ENCODE measurements around the gene MED16. TPM values are rescaled to one million over a fixed set of nuclear protein-coding genes. Genes with fewer than 3 reads are reported as not detected.

The MED16 gene
- total and polyA plus RNA-seq, 2 experiments from 2014 or later, result 26.6 to 66.5 TPM

DNA sequence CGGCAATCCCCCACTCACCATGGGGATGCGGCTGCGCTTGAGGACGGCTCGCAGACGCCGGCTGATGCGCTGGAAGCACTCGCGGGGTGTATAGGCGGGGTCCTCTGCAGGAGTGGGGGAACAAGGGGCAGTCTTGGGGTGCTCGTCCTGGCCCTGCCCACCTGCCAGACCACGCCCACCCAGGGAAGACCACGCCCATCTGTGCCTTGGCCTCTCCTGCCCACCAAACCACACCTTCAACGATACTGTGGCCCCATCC lies 7.0 kb upstream of the MED16 start:
- H3K36me3 ChIP-seq (ENCODE audit: low read depth), result no peaks in the 10 kb centered on the region
- H4K20me1 ChIP-seq (ENCODE audit: insufficient read depth), result no peaks in the 10 kb centered on the region
- H3K9ac ChIP-seq, result no peak overlapping the region
- no peak overlapping the region for H3K4me2 ChIP-seq (ENCODE audit: unreplicated experiment)
- TF ChIP-seq EZH2phosphoT487 (IDR thresholded peaks at IDR 0.05; ENCODE audit: insufficient read depth, low read depth), result no peak
- no peak for TF ChIP-seq EZH2 (IDR thresholded peaks at IDR 0.05; ENCODE audit: insufficient read depth, poor library complexity, severe bottlenecking)
- in situ Hi-C loops (cut with MboI), result no loop called here
- H2AFZ ChIP-seq, result no peak overlapping the region
- no peak for DNase-seq
- H3K9me2 ChIP-seq (ENCODE audit: insufficient read depth), result no peaks in the 10 kb centered on the region
- H3K79me2 ChIP-seq (ENCODE audit: insufficient read depth), result peaks cover 28% of the 10 kb centered on the region
- H3K27ac ChIP-seq, result no peak overlapping the region
- H3K4me3 ChIP-seq, result no peak overlapping the region
- H3K4me1 ChIP-seq (ENCODE audit: insufficient read depth), result no peaks in the 10 kb centered on the region
- no peaks in the 10 kb centered on the region for H3K9me3 ChIP-seq (ENCODE audit: low read depth)
- H3K27me3 ChIP-seq (replicated peaks; ENCODE audit: insufficient read depth), result no peaks in the 10 kb centered on the region
- 91 to 93% methylated on average over 12 to 14 of the region's 15 CpGs for WGBS, 2 experiments (ENCODE audit: low coverage in 1 of 2, low lambda C conversion rate in 2 of 2, missing lambda C conversion rate in 2 of 2)
- no peaks in the 10 kb centered on the region for H3F3A ChIP-seq (ENCODE audit: insufficient read depth)

DNA sequence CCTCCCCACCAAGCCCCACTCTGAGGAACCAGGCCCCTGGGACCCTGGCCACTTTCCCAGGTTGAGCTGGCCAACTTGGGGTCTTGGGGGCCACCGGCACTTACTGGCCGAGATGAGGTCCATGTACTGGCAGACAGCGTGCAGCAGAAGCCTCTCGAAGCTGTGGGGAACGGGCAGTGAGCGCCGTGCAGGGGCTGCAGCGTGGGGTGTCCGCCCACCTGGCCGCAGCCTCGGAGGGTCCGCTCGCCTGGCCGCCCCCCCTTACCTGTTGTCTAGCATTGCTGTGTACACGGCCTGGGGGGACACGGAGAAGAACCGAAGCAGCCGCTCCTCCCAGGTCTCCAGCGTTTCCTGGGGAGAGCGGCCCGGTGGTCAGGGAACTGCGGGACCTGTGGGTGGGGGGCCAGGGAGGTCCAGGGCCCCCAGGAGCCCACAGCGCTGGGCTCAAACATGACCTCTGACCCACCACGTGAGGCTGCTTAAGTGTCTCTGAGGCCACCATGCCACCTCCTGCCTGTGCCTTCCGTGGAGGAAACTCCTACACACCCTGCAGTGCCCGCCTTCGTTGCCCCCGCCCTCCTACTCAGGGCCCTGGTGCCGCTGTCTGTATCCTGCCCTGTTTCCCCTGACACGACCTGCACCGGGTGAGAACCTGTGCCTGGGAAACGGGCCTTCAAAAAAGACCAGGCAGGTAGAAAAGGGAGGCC lies 6.5 kb upstream of the MED16 start:
- Histone ChIP-seq H3F3A (ENCODE audit: insufficient read depth) (peaks cover 1% of the 10 kb centered on the region; the same call in 1 of the 2 replicates), H3K9ac (no peak overlapping the region), H3K4me2 (ENCODE audit: unreplicated experiment) (no peak overlapping the region), H4K20me1 (ENCODE audit: insufficient read depth) (no peaks in the 10 kb centered on the region), H2AFZ (no peak overlapping the region), H3K4me3 (no peak overlapping the region), H3K4me1 (ENCODE audit: insufficient read depth) (no peaks in the 10 kb centered on the region), H3K9me3 (ENCODE audit: low read depth) (no peaks in the 10 kb centered on the region), H3K36me3 (ENCODE audit: low read depth) (no peaks in the 10 kb centered on the region), H3K27me3 (replicated peaks; ENCODE audit: insufficient read depth) (no peaks in the 10 kb centered on the region), H3K79me2 (ENCODE audit: insufficient read depth) (peaks cover 23% of the 10 kb centered on the region), H3K27ac (no peak overlapping the region), H3K9me2 (ENCODE audit: insufficient read depth) (no peaks in the 10 kb centered on the region)
- in situ Hi-C loops (cut with MboI), result no loop called here
- WGBS, 2 experiments (ENCODE audit: low coverage in 1 of 2, low lambda C conversion rate in 2 of 2, missing lambda C conversion rate in 2 of 2), result 86 to 87% methylated on average over 29 to 31 of the region's 32 CpGs
- TF ChIP-seq EZH2 (IDR thresholded peaks at IDR 0.05; ENCODE audit: insufficient read depth, poor library complexity, severe bottlenecking) (no peak), EZH2phosphoT487 (IDR thresholded peaks at IDR 0.05; ENCODE audit: insufficient read depth, low read depth) (no peak)
- DNase-seq, result no peak

DNA sequence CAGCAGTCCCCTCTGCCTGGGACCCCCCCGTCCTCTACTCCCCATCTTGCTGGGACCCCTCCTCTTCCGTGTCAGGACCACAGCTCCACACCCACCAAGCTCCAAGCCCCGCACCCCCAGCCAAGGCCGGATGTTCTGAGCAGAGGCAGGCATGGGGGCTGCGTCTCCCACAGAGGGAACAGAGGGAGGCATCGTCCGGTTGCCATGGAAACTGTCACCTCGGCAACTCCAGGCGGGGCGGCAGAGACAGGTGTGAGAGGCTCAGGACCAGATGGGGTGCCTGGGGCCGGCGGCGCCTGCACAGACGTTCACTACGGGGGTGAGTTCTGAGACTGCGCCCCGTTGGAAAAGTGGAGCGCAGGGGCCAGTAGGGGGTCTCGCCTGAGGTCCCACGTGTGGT lies 5.7 kb upstream of the MED16 start:
- Histone ChIP-seq H3K79me2 (ENCODE audit: insufficient read depth) (peaks cover 17% of the 10 kb centered on the region), H2AFZ (no peak overlapping the region), H3F3A (ENCODE audit: insufficient read depth) (peaks cover 10% of the 10 kb centered on the region), H3K4me2 (ENCODE audit: unreplicated experiment) (no peak overlapping the region), H3K4me1 (ENCODE audit: insufficient read depth) (no peaks in the 10 kb centered on the region), H3K9me2 (ENCODE audit: insufficient read depth) (no peaks in the 10 kb centered on the region), H4K20me1 (ENCODE audit: insufficient read depth) (no peaks in the 10 kb centered on the region), H3K9me3 (ENCODE audit: low read depth) (no peaks in the 10 kb centered on the region), H3K9ac (no peak overlapping the region), H3K27ac (no peak overlapping the region), H3K27me3 (replicated peaks; ENCODE audit: insufficient read depth) (no peaks in the 10 kb centered on the region), H3K4me3 (no peak overlapping the region), H3K36me3 (ENCODE audit: low read depth) (no peaks in the 10 kb centered on the region)
- no peak for TF ChIP-seq EZH2phosphoT487 (IDR thresholded peaks at IDR 0.05; ENCODE audit: insufficient read depth, low read depth)
- TF ChIP-seq EZH2 (IDR thresholded peaks at IDR 0.05; ENCODE audit: insufficient read depth, poor library complexity, severe bottlenecking), result no peak
- no peak for DNase-seq
- in situ Hi-C loops (cut with MboI), result no loop called here
- WGBS, 2 experiments (ENCODE audit: low coverage in 1 of 2, low lambda C conversion rate in 2 of 2, missing lambda C conversion rate in 2 of 2), result 78 to 81% methylated on average over 20 of the region's 20 CpGs

DNA sequence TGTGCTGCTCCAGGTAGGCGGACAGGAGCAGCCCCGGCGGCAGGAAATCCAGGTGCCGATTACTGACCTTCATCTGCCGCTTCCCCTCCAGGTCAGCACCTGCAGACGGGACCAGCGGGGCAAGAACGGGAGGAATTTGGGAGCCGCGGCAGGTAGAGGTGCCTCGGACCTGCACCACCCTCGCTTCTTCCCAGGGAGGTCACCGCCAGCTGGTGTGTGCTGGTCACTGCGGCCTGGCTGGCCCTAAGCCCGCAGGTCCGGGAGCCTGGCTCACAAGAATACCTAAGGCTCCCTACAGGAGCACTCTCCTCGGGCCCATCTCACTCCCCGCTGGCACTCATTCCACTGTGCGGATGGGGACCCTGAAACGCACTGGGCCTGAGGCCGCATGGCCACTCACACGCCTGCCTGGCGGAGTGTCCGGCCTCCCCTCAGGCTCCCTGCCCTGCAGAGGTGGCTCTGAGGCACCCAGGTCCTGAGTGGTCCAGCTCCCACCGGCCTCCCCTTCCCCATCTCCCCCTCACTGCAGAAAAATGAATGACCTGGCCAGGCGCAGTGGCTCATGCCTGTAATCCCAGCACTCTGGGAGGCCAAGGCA lies 4.6 kb upstream of the MED16 start:
- H4K20me1 ChIP-seq (ENCODE audit: insufficient read depth), result no peaks in the 10 kb centered on the region
- H3K9ac ChIP-seq, result no peak overlapping the region
- H3K4me3 ChIP-seq, result no peak overlapping the region
- peaks cover 11% of the 10 kb centered on the region for H3F3A ChIP-seq (ENCODE audit: insufficient read depth)
- H3K4me1 ChIP-seq (ENCODE audit: insufficient read depth), result no peaks in the 10 kb centered on the region
- H3K27ac ChIP-seq, result no peak overlapping the region
- H3K27me3 ChIP-seq (replicated peaks; ENCODE audit: insufficient read depth), result no peaks in the 10 kb centered on the region
- TF ChIP-seq EZH2phosphoT487 (IDR thresholded peaks at IDR 0.05; ENCODE audit: insufficient read depth, low read depth) (no peak), EZH2 (IDR thresholded peaks at IDR 0.05; ENCODE audit: insufficient read depth, poor library complexity, severe bottlenecking) (no peak)
- 95 to 97% methylated on average over 22 to 25 of the region's 26 CpGs for WGBS, 2 experiments (ENCODE audit: low coverage in 1 of 2, low lambda C conversion rate in 2 of 2, missing lambda C conversion rate in 2 of 2)
- H3K9me3 ChIP-seq (ENCODE audit: low read depth), result no peaks in the 10 kb centered on the region
- no peaks in the 10 kb centered on the region for H3K36me3 ChIP-seq (ENCODE audit: low read depth)
- peaks cover 8% of the 10 kb centered on the region for H3K79me2 ChIP-seq (ENCODE audit: insufficient read depth)
- in situ Hi-C loops (cut with MboI), result no loop called here
- no peak overlapping the region for H2AFZ ChIP-seq
- H3K9me2 ChIP-seq (ENCODE audit: insufficient read depth), result no peaks in the 10 kb centered on the region
- H3K4me2 ChIP-seq (ENCODE audit: unreplicated experiment), result no peak overlapping the region
- DNase-seq, result no peak
